ENCODE data around the gene RNPS1. TPM values are rescaled to one million over a fixed set of nuclear protein-coding genes. Genes with fewer than 3 reads are reported as not detected.
"Not testable (repeated sequence)": the region's sequence is repeated elsewhere in the genome, so short reads cannot be mapped to it uniquely, and the experiment has no call there.

RNPS1 gene
- total RNA-seq, 2 experiments from 2014 or later: 292 to 294 TPM

DNA sequence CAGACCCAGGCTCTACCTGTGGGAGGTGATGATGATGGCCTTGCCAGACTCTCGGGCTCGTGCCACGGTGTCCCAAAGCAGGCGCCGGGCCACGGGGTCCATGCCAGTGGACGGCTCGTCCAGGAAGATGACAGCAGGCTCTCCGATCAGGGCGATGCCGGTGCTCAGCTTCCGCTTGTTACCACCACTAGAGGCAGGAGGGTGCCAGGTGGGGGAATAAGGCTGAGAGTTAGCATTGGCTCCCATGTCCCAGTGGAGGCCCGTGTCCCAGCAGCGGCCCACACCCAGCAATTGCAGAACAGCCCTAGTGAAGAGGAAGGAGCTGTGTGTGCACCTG, 10.3 kb upstream of the RNPS1 start:
- DNase-seq: no peak
- Mint-ChIP-seq H3K27me3 (no peaks in the 10 kb centered on the region), H3K9me3 (no peaks in the 10 kb centered on the region), H3K36me3 (no peaks in the 10 kb centered on the region), H3K27ac (no peak overlapping the region), H3K4me3 (no peak overlapping the region), H3K4me1 (ENCODE audit: low read depth) (no peaks in the 10 kb centered on the region)
- ChIA-PET POLR2A (no interaction called here), CTCF (no interaction called here)
- intact Hi-C loops (cut with micrococcal nuclease): no loop called here

DNA sequence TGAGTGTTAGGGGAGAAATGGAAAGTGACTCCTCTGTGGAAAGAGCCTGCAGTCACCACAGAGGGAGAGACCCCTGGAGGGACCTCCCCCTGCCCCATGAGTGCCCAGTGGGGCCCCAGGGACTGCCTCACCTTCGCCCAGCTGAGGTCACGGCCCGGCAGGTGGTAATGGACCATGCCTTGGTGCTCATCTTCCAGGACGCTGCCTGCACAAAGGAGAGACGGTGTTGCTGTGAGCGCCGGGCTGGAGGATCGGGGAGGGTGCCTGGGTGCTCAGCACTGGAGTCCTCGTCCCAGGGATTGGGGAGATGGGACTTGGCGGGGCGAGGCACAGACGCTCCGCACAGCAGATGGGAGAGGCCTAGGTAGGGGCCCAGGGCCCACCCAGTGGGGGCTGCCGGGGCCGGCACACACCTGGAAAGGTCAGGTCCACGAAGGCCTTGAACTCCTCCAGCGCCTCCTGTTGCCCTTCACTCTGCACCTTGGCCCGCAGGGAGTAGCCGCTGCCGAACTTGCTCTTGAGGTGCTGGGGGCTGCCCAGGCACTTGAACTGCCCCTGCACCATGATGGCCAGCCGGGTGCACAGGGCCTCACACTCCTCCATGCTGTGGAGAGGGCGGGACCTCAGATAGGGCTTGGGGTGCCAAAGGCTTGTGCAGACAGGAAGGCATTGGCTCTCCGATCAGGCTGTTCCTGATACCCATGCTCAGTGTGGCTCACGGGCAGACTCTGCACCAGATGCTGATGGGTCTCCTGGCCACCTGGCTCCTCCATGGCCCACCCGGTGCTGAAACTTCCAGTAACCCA, 9.7 kb upstream of the RNPS1 start:
- no peak overlapping the region for H3K27ac Mint-ChIP-seq
- no peak overlapping the region for H3K4me3 Mint-ChIP-seq
- no peaks in the 10 kb centered on the region for H3K36me3 Mint-ChIP-seq
- intact Hi-C loops (cut with micrococcal nuclease): no loop called here
- no peak for DNase-seq
- ChIA-PET POLR2A (no interaction called here), CTCF (no interaction called here)
- H3K4me1 Mint-ChIP-seq (ENCODE audit: low read depth): no peaks in the 10 kb centered on the region
- no peaks in the 10 kb centered on the region for H3K27me3 Mint-ChIP-seq
- H3K9me3 Mint-ChIP-seq: no peaks in the 10 kb centered on the region

DNA sequence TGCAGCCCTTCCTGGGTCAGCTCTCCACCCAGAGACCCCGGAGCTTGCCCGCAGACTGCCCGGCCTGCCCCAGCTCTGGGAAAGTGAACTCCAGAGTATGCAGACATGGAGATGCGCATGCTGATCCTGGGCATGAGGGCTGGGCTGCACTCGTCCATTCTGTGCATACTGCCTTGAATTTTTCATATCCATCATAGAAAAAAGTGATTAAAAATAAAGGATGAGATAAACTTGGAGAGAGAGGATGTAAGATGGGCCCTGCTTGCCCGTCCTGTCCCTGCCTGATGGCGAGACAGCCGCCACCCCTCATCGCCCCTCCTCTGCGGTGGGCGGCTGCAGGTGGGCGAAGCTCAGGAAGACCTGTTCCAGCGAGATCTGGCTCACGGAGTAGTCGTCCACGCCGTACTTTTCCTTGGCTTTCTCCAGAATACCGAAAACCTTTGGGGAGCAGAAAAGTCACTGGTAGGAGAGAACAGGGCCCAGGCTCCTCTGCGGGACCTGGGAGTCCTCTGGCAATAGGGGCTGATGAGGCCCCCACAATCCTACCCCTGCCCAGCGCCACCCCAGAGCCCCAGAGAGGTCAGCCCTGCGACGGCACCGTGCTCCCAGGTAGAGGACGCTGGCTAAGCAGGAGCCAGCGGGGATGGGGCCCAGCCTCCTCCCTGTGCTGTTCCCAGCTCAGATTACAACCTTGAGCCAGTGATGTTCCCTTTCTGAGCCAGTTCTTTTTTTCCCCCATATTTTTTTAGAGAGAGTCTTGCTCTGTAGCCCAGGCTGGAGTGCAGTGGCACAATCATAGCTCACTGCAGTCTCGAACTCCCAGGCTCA, 8.7 kb upstream of the RNPS1 start:
- H3K36me3 Mint-ChIP-seq: no peaks in the 10 kb centered on the region
- no peak overlapping the region for H3K27ac Mint-ChIP-seq
- intact Hi-C loops (cut with micrococcal nuclease): no loop called here
- H3K27me3 Mint-ChIP-seq: no peaks in the 10 kb centered on the region
- no peaks in the 10 kb centered on the region for H3K4me1 Mint-ChIP-seq (ENCODE audit: low read depth)
- DNase-seq: no peak
- CTCF ChIA-PET: no interaction called here
- POLR2A ChIA-PET: no interaction called here
- no peak overlapping the region for H3K4me3 Mint-ChIP-seq
- no peaks in the 10 kb centered on the region for H3K9me3 Mint-ChIP-seq

DNA sequence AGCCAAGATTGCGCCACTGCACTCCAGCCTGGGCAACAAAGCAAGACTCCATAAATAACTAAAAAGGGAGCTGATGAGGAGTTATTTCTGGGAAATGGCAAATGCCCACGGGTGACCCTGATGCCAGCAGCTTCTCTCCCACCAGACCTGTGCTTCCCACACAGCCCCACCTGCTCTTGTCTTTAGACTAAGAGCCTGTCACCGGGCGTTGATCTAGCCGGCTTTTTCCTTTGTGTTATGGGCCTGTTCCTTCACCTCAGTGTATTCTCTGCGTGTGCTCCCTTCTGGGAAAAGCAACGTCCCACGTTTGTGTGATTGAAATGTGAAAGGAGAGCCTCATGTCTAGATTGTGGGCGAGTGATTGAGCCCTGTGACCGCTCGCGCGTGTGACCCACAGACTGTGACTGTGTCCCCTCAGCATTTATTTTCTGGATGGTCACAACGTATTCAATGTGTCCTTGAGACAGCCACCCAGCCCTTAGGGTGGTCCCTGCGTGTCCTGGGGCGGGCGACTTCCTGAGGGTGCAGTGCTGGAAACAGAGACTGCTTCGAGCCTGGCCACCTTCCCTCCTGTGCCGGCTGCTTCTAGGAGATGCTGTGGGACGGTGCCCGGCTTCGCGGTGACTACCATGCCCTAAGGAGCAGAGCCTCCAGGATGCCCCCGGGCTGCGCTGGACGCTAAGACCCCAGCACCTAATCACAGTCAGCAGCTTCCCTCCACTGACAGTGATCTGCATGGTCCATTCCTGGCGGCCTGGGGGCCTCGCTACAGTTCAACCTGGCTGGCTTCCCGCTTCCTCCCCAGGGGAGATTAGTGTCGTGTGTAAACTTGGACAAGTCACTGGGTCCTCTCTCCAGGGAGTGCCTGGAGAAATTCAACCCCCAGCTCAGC, 7.8 kb upstream of the RNPS1 start:
- POLR2A ChIA-PET: no interaction called here
- no peak overlapping the region for H3K27ac Mint-ChIP-seq

DNA sequence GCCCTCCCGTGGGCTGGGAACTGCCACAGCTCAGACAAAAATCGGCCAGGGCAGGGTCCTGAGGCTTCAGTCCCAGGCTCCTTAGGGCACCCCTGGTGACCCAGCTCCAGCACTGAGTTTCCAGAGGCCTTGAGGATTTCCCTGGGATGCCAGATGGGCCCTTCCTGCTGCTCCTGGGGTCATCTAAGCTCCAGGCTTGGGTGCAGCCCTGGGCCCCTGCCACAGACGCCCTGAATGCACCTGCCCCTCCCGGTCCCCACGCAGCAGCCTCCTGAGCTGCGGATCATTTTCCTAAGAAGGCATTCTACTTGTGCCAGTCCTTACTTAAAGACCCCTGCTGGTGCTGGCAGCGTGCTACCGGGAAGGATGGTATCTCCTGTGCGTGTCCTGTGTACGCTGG, 6.0 kb upstream of the RNPS1 start:
- H3K4me1 Mint-ChIP-seq (ENCODE audit: low read depth): peaks cover 9% of the 10 kb centered on the region
- intact Hi-C loops (cut with micrococcal nuclease): no loop called here
- H3K27me3 Mint-ChIP-seq: no peaks in the 10 kb centered on the region
- H3K36me3 Mint-ChIP-seq: no peaks in the 10 kb centered on the region
- ChIA-PET POLR2A (no interaction called here), CTCF (interaction anchor here (1.1 kb wide), 1 partner anchor 227 kb away, joined by 3 read pairs; no protein-coding TSS in a partner anchor)
- no peak overlapping the region for H3K4me3 Mint-ChIP-seq
- no peak for DNase-seq
- no peak overlapping the region for H3K27ac Mint-ChIP-seq
- no peaks in the 10 kb centered on the region for H3K9me3 Mint-ChIP-seq

More for the DNA sequence above, 7.8 kb upstream of the RNPS1 start:
- Mint-ChIP-seq H3K4me3 (no peak overlapping the region), H3K4me1 (ENCODE audit: low read depth) (no peaks in the 10 kb centered on the region), H3K27me3 (no peaks in the 10 kb centered on the region), H3K9me3 (no peaks in the 10 kb centered on the region), H3K36me3 (no peaks in the 10 kb centered on the region)
- intact Hi-C loops (cut with micrococcal nuclease): no loop called here
- no peak for DNase-seq
- CTCF ChIA-PET: no interaction called here

DNA sequence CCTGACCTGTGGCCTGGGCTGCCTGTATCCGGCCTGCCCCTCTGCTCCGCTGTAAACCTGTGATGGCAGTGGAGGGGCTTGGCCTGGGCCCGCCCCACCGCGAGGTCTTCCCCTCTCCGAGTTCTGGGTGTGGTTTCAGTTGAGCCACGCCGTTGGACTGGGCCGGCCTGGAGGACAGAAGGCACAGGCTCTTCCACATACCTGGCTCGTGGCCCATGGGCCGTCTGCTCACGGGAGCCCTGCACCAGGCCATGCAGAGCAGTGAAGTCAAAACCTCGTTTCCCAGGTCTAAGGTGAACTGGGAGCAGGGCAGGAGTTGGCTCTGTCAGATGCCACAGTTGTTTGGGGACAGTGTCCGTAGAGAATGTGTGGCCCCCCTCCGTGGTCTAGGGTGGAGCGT, 5.6 kb upstream of the RNPS1 start:
- Mint-ChIP-seq H3K36me3 (no peaks in the 10 kb centered on the region), H3K9me3 (no peaks in the 10 kb centered on the region), H3K4me3 (no peak overlapping the region), H3K27ac (no peak overlapping the region), H3K27me3 (no peaks in the 10 kb centered on the region), H3K4me1 (ENCODE audit: low read depth) (peaks cover 9% of the 10 kb centered on the region)
- DNase-seq: no peak
- CTCF ChIA-PET: no interaction called here
- POLR2A ChIA-PET: no interaction called here
- intact Hi-C loops (cut with micrococcal nuclease): no loop called here

DNA sequence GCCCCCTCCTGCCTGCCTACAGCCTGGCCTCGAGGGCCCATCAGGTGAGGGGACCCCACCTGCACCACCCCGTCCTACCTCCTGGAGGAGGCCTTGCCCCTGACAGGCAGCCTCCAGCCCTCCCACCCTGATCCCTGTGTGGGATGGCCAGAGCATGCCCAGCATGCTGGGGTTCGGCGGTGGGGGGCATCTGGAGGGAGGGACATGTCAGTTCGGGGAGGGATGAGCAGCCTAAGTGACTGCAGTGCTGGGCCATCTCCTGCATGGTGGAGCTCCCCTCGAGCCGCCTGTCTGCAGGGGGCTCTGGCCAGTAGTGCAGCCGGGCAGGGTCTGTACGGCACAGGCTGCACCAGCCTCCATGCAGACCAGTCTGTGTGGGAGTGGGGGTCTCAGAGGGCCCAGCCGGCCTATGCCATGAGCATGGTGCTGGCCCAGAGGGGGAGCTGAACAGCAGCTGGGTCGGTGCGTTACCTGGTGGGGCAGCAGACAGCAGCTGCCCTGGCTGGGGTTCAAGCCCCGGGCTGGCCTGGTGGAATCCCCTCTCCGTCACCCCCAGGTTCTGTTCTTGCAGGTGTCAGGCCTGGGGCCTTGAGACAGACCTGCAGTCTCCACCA, 4.0 kb upstream of the RNPS1 start:
- no peaks in the 10 kb centered on the region for H3K27me3 Mint-ChIP-seq
- peaks cover 10% of the 10 kb centered on the region for H3K4me1 Mint-ChIP-seq (ENCODE audit: low read depth)
- DNase-seq: no peak
- H3K27ac Mint-ChIP-seq: no peak overlapping the region
- peaks cover 4% of the 10 kb centered on the region for H3K36me3 Mint-ChIP-seq
- intact Hi-C loops (cut with micrococcal nuclease): no loop called here
- CTCF ChIA-PET: no interaction called here
- no peaks in the 10 kb centered on the region for H3K9me3 Mint-ChIP-seq
- POLR2A ChIA-PET: no interaction called here
- H3K4me3 Mint-ChIP-seq: no peak overlapping the region

DNA sequence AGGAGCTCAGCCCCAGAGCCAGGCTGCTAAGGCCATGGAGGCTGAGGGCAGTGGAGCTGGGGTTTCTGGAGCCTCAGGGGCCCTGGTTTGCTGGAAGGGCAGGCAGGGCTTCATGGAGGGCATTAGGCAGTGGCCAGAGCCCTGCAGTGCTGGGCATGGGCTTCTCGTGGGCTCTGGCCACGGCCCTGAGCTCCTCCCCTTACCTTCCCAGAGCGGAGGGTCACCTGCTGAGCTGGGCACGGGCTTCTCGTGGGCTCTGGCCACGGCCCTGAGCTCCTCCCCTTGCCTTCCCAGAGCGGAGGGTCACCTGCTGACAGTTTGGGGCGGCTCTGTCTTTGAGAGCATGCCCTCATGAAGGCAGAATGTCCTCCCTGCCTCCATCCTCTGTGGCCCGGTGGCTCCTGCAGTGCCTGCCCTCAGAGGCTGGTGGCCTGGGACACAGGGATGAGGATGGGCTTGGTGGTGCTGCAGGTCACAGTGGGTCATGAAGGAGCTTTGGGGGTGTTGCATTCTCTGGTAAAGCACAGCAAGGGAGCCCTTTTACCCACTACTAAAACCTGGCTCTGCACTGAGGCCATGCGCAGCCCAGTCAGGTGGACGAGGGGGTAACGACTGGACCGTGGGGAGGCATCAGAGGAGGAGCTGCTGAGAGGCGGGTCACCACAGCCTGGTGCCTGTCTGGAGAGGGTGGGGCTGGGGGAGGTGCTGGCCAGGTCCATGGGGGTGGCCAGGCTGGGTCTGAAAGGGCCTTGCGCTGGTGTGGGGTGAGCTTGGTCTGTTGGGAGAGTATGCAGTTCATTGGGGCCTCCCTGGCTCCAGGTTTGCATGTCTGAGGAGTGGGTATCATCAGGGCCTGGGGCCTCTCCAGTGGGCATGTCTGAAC, 2.9 kb upstream of the RNPS1 start:
- no peak overlapping the region for H3K4me3 Mint-ChIP-seq
- H3K27me3 Mint-ChIP-seq: no peaks in the 10 kb centered on the region
- peaks cover 20% of the 10 kb centered on the region for H3K4me1 Mint-ChIP-seq (ENCODE audit: low read depth)
- ChIA-PET POLR2A (interaction anchor here (1.0 to 2.3 kb wide), 2 partner anchors 9 to 19 kb away, joined by 3 to 12 read pairs; partner anchors contain the start of gene ECI1), CTCF (no interaction called here)
- H3K27ac Mint-ChIP-seq: no peak overlapping the region
- intact Hi-C loops (cut with micrococcal nuclease): no loop called here
- no peaks in the 10 kb centered on the region for H3K9me3 Mint-ChIP-seq
- no peak for DNase-seq
- peaks cover 15% of the 10 kb centered on the region for H3K36me3 Mint-ChIP-seq

DNA sequence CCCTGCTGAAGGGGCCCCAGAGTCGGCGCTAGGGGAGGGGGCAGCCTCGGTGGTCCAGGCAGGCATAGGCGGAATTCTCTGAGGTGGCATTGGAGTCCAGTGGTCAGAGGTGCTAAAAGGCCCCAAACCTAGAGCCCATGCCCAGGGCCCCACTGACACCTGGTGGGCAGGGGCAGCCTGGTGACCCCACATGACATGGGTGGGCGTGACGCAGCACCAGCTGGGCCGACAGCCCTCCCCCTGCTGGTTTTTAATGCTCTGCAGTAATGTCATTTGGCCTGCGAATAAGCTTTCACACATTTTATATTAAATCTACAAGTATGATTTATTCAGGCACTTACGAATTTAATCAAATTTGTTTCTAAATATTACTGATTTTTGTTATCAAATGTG, 2.1 kb upstream of the RNPS1 start:
- Mint-ChIP-seq H3K9me3 (no peaks in the 10 kb centered on the region), H3K36me3 (peaks cover 17% of the 10 kb centered on the region), H3K4me1 (ENCODE audit: low read depth) (peaks cover 28% of the 10 kb centered on the region), H3K27ac (no peak overlapping the region), H3K4me3 (no peak overlapping the region), H3K27me3 (no peaks in the 10 kb centered on the region)
- intact Hi-C loops (cut with micrococcal nuclease): no loop called here
- CTCF ChIA-PET: no interaction called here
- POLR2A ChIA-PET: interaction anchor here (2.3 kb wide), 1 partner anchor 19 kb away, joined by 12 read pairs; the partner anchor contains the start of gene ECI1
- no peak for DNase-seq

DNA sequence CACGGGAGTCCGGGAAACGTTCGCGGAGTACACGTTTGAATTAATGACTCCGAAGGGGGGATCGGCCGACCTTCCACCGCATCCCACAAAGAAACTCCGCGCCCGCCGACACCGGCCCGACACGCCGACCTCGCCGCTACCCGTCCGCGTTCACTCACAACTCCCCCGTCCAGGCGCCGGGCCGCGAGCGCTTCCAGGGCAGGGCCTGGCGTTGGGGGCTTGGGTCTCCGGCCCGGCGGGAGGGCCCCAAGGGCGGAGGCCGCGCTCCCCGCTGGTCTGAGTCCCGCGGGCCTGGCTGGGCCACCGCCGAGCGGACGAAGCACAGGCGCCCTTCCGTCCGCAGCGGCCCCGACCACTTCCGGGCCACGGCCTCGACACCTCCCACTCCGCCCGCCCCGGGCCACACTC, 417 bp downstream of the RNPS1 start:
- DNase-seq, H3K9me3 Mint-ChIP-seq, H3K27me3 Mint-ChIP-seq, CTCF ChIA-PET: not testable (repeated sequence)
- H3K4me3 Mint-ChIP-seq: peak overlapping the region; percentile 88
- H3K36me3 Mint-ChIP-seq: peaks cover 41% of the 10 kb centered on the region
- intact Hi-C loops (cut with micrococcal nuclease): loop anchor here (5.0 kb wide), 1 partner anchor 110 kb away; the partner anchor contains the start of gene TRAF7
- H3K4me1 Mint-ChIP-seq (ENCODE audit: low read depth): peaks cover 35% of the 10 kb centered on the region
- peak overlapping the region; percentile 97 for H3K27ac Mint-ChIP-seq
- POLR2A ChIA-PET: interaction anchor here (2.4 kb wide), 1 partner anchor 16 kb away, joined by 10 read pairs; the partner anchor contains the start of gene ECI1

DNA sequence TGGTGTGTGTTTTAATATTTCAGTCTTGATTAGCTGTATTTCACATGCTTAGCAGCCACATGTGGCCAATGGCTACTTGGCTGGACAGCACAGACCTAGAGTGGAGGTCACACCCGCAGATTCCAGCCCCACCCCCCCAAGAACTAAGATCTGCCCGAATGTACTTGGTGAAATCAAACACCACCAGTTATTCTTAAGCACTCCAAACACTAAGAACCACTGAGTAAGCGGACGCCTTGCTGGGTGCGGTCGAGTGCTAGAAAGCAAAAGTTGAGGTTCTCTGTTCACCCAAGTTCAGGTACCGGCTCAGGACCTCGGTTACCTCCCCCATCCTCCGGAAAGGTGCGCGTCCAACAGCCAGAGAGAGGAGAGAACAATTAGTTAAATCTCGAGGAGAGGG, 1.0 kb downstream of the RNPS1 start:
- intact Hi-C loops (cut with micrococcal nuclease): loop anchor here (5.0 kb wide), 1 partner anchor 110 kb away; the partner anchor contains the start of gene TRAF7
- POLR2A ChIA-PET: interaction anchor here (2.4 kb wide), 1 partner anchor 15 kb away, joined by 10 read pairs; the partner anchor contains the start of gene ECI1
- H3K9me3 Mint-ChIP-seq, CTCF ChIA-PET, H3K27me3 Mint-ChIP-seq: not testable (repeated sequence)
- peak; percentile 42 for DNase-seq
- Mint-ChIP-seq H3K36me3 (peaks cover 47% of the 10 kb centered on the region), H3K4me1 (ENCODE audit: low read depth) (peaks cover 35% of the 10 kb centered on the region), H3K4me3 (peak overlapping the region; percentile 88), H3K27ac (peak overlapping the region; percentile 97)
